ENCODE results near the gene TRMT44.
A peak's percentile ranks its signal among the peaks of the same experiment; 100 is the strongest.
"Not testable (repeated sequence)": the region's sequence is repeated elsewhere in the genome, so short reads cannot be mapped to it uniquely, and the experiment has no call there.

The TRMT44 gene

GRCh38 chr4:8403976-8404375 is 36.6 kb upstream of the TRMT44 start:
- H3K23ac ChIP-seq (ENCODE audit: low read length in 2 of 2), result no peak overlapping the region
- no peak overlapping the region for H2BK120ac ChIP-seq (ENCODE audit: low read depth, low read length)
- no peak for DNase-seq
- peaks cover 62 to 65% of the 10 kb centered on the region in 2 experiments for H3K36me3 ChIP-seq (ENCODE audit: control insufficient read depth in 1 of 2, insufficient read depth in 2 of 2, low read depth in 1 of 2, low read length in 2 of 2)
- no peak overlapping the region for H3K4me3 ChIP-seq (ENCODE audit: insufficient read depth in 1 of 2, low read depth in 1 of 2, low read length in 2 of 2)
- no peaks in the 10 kb centered on the region for H3K9me3 ChIP-seq (ENCODE audit: control insufficient read depth, low read length)
- WGBS, result 97% methylated on average over 9 of the region's 13 CpGs
- H4K8ac ChIP-seq (ENCODE audit: low read length), result no peak overlapping the region
- H3K14ac ChIP-seq (ENCODE audit: low read length in 2 of 2), result no peak overlapping the region
- peak overlapping the region in 1 of 2 experiments; percentile 53 for H3K4ac ChIP-seq (ENCODE audit: low read depth in 1 of 2, low read length in 2 of 2)
- no peak overlapping the region for H3K9ac ChIP-seq (ENCODE audit: low read length)
- H4K91ac ChIP-seq (ENCODE audit: low read length), result no peak overlapping the region
- H2BK12ac ChIP-seq (ENCODE audit: low read length in 2 of 2), result no peak overlapping the region
- peaks cover 12% of the 10 kb centered on the region for H3K79me1 ChIP-seq (replicated peaks; ENCODE audit: low read length, poor library complexity, severe bottlenecking)
- no peak overlapping the region for H3K18ac ChIP-seq (ENCODE audit: low read depth in 1 of 2, low read length in 2 of 2)
- no peak overlapping the region for H3K27ac ChIP-seq (ENCODE audit: low read length, poor library complexity, severe bottlenecking)
- peaks cover 4% of the 10 kb centered on the region for H3K4me1 ChIP-seq (ENCODE audit: control insufficient read depth, insufficient read depth, low read depth, low read length)
- H2AFZ ChIP-seq (ENCODE audit: low read depth, low read length), result no peak overlapping the region
- no peak overlapping the region for H2AK5ac ChIP-seq (ENCODE audit: low read length, severe bottlenecking)
- no peak overlapping the region for H2BK15ac ChIP-seq (ENCODE audit: low read depth, poor library complexity, severe bottlenecking)
- no peak overlapping the region for H2BK5ac ChIP-seq (ENCODE audit: low read depth, low read length, poor library complexity, severe bottlenecking)
- H3K27me3 ChIP-seq (ENCODE audit: control insufficient read depth in 1 of 2, insufficient read depth in 1 of 2, low read length in 2 of 2), result no peaks in the 10 kb centered on the region
- no peak overlapping the region for H3K4me2 ChIP-seq (ENCODE audit: low read length, poor library complexity, severe bottlenecking)

GRCh38 chr4:8404791-8405515 is 35.6 kb upstream of the TRMT44 start:
- 95% methylated on average over 14 of the region's 14 CpGs for WGBS
- no peak for DNase-seq
- Histone ChIP-seq H3K27ac (ENCODE audit: low read length, poor library complexity, severe bottlenecking) (no peak overlapping the region), H2AK5ac (ENCODE audit: low read length, severe bottlenecking) (no peak overlapping the region), H2BK120ac (ENCODE audit: low read depth, low read length) (no peak overlapping the region), H3K27me3 (ENCODE audit: control insufficient read depth in 1 of 2, insufficient read depth in 1 of 2, low read length in 2 of 2) (no peaks in the 10 kb centered on the region), H3K14ac (ENCODE audit: low read length in 2 of 2) (no peak overlapping the region), H3K9me3 (ENCODE audit: control insufficient read depth, low read length) (no peaks in the 10 kb centered on the region), H3K79me1 (replicated peaks; ENCODE audit: low read length, poor library complexity, severe bottlenecking) (peaks cover 12% of the 10 kb centered on the region), H3K4me1 (ENCODE audit: control insufficient read depth, insufficient read depth, low read depth, low read length) (peaks cover 7% of the 10 kb centered on the region), H2BK5ac (ENCODE audit: low read depth, low read length, poor library complexity, severe bottlenecking) (no peak overlapping the region), H3K4me2 (ENCODE audit: low read length, poor library complexity, severe bottlenecking) (no peak overlapping the region), H2AFZ (ENCODE audit: low read depth, low read length) (no peak overlapping the region), H2BK15ac (ENCODE audit: low read depth, poor library complexity, severe bottlenecking) (no peak overlapping the region), H4K8ac (ENCODE audit: low read length) (no peak overlapping the region), H4K91ac (ENCODE audit: low read length) (no peak overlapping the region), H3K4ac (ENCODE audit: low read depth in 1 of 2, low read length in 2 of 2) (no peak overlapping the region), H3K9ac (ENCODE audit: low read length) (no peak overlapping the region), H2BK12ac (ENCODE audit: low read length in 2 of 2) (no peak overlapping the region), H3K36me3 (ENCODE audit: control insufficient read depth in 1 of 2, insufficient read depth in 2 of 2, low read depth in 1 of 2, low read length in 2 of 2) (peaks cover 64% of the 10 kb centered on the region in 2 experiments), H3K4me3 (ENCODE audit: insufficient read depth in 1 of 2, low read depth in 1 of 2, low read length in 2 of 2) (no peak overlapping the region), H3K23ac (ENCODE audit: low read length in 2 of 2) (no peak overlapping the region), H3K18ac (ENCODE audit: low read depth in 1 of 2, low read length in 2 of 2) (no peak overlapping the region)

- H3K27ac ChIP-seq (ENCODE audit: low read length, poor library complexity, severe bottlenecking), result no peak overlapping the region
- H3K4me2 ChIP-seq (ENCODE audit: low read length, poor library complexity, severe bottlenecking), result no peak overlapping the region
- H4K91ac ChIP-seq (ENCODE audit: low read length), result no peak overlapping the region
- H3K79me1 ChIP-seq (replicated peaks; ENCODE audit: low read length, poor library complexity, severe bottlenecking), result peaks cover 12% of the 10 kb centered on the region
- H3K23ac ChIP-seq (ENCODE audit: low read length in 2 of 2), result no peak overlapping the region
- H2BK15ac ChIP-seq (ENCODE audit: low read depth, poor library complexity, severe bottlenecking), result no peak overlapping the region
- H3K27me3 ChIP-seq (ENCODE audit: control insufficient read depth in 1 of 2, insufficient read depth in 1 of 2, low read length in 2 of 2), result no peaks in the 10 kb centered on the region
- peak overlapping the region in 1 of 2 experiments; percentile 29 for H2BK12ac ChIP-seq (ENCODE audit: low read length in 2 of 2)
- no peak for DNase-seq
- H3K9me3 ChIP-seq (ENCODE audit: control insufficient read depth, low read length), result no peaks in the 10 kb centered on the region
- no peak overlapping the region for H2BK120ac ChIP-seq (ENCODE audit: low read depth, low read length)
- no peak overlapping the region for H4K8ac ChIP-seq (ENCODE audit: low read length)
- peaks cover 66 to 68% of the 10 kb centered on the region in 2 experiments for H3K36me3 ChIP-seq (ENCODE audit: control insufficient read depth in 1 of 2, insufficient read depth in 2 of 2, low read depth in 1 of 2, low read length in 2 of 2)
- H3K9ac ChIP-seq (ENCODE audit: low read length), result no peak overlapping the region
- no peak overlapping the region for H3K4ac ChIP-seq (ENCODE audit: low read depth in 1 of 2, low read length in 2 of 2)
- H3K4me1 ChIP-seq (ENCODE audit: control insufficient read depth, insufficient read depth, low read depth, low read length), result peaks cover 9% of the 10 kb centered on the region
- no peak overlapping the region for H3K4me3 ChIP-seq (ENCODE audit: insufficient read depth in 1 of 2, low read depth in 1 of 2, low read length in 2 of 2)
- no peak overlapping the region for H2AFZ ChIP-seq (ENCODE audit: low read depth, low read length)
- H3K18ac ChIP-seq (ENCODE audit: low read depth in 1 of 2, low read length in 2 of 2), result no peak overlapping the region
- H2AK5ac ChIP-seq (ENCODE audit: low read length, severe bottlenecking), result no peak overlapping the region
- 96% methylated on average over 9 of the region's 9 CpGs for WGBS
- no peak overlapping the region for H2BK5ac ChIP-seq (ENCODE audit: low read depth, low read length, poor library complexity, severe bottlenecking)
- no peak overlapping the region for H3K14ac ChIP-seq (ENCODE audit: low read length in 2 of 2)
These were observed 35.1 kb upstream of the TRMT44 start for GRCh38 chr4:8405516-8405875.

GRCh38 chr4:8406887-8407286 is 33.7 kb upstream of the TRMT44 start:
- H3K4ac ChIP-seq (ENCODE audit: low read depth in 1 of 2, low read length in 2 of 2), result not testable (repeated sequence)

More at GRCh38 chr4:8406887-8407286, 33.7 kb upstream of the TRMT44 start:
- H2BK12ac ChIP-seq (ENCODE audit: low read length in 2 of 2); H3K9ac ChIP-seq (ENCODE audit: low read length); H2AFZ ChIP-seq (ENCODE audit: low read depth, low read length); H3K79me1 ChIP-seq (replicated peaks; ENCODE audit: low read length, poor library complexity, severe bottlenecking); H3K27me3 ChIP-seq (ENCODE audit: control insufficient read depth in 1 of 2, insufficient read depth in 1 of 2, low read length in 2 of 2); H3K4me2 ChIP-seq (ENCODE audit: low read length, poor library complexity, severe bottlenecking); H2BK120ac ChIP-seq (ENCODE audit: low read depth, low read length); H3K23ac ChIP-seq (ENCODE audit: low read length in 2 of 2); H3K18ac ChIP-seq (ENCODE audit: low read depth in 1 of 2, low read length in 2 of 2); H3K9me3 ChIP-seq (ENCODE audit: control insufficient read depth, low read length); H4K91ac ChIP-seq (ENCODE audit: low read length); H2BK15ac ChIP-seq (ENCODE audit: low read depth, poor library complexity, severe bottlenecking); H3K27ac ChIP-seq (ENCODE audit: low read length, poor library complexity, severe bottlenecking); H4K8ac ChIP-seq (ENCODE audit: low read length); H3K4me1 ChIP-seq (ENCODE audit: control insufficient read depth, insufficient read depth, low read depth, low read length); H3K4me3 ChIP-seq (ENCODE audit: insufficient read depth in 1 of 2, low read depth in 1 of 2, low read length in 2 of 2); H2AK5ac ChIP-seq (ENCODE audit: low read length, severe bottlenecking); H3K14ac ChIP-seq (ENCODE audit: low read length in 2 of 2); H2BK5ac ChIP-seq (ENCODE audit: low read depth, low read length, poor library complexity, severe bottlenecking): not testable (repeated sequence)
- 72% methylated on average over 5 of the region's 7 CpGs for WGBS
- peaks cover 74 to 78% of the 10 kb centered on the region in 2 experiments for H3K36me3 ChIP-seq (ENCODE audit: control insufficient read depth in 1 of 2, insufficient read depth in 2 of 2, low read depth in 1 of 2, low read length in 2 of 2)
- DNase-seq, result peak; percentile 41

Measured in mesenchymal stem cell (in vitro differentiated cells and primary cell).